DLD1 (cell line): ENCODE data around the gene LSM8.
"Not testable (repeated sequence)": the region's sequence is repeated elsewhere in the genome, so short reads cannot be mapped to it uniquely, and the experiment has no call there.

Experiments
- in situ Hi-C: cut with HindIII; loops from 2 replicates; pipeline ENCODE4 v1.10.0; 2017; ENCODE audit warnings: low sequenced_read_pairs

LSM8 gene

GRCh38 chr7:118183786-118184564 is at the start of gene LSM8:
Gene LSM8 (plus strand): TSS chr7:118184164. CDS start chr7:118184224, 60 bp downstream.
- in situ Hi-C loops: no loop called here

GRCh38 chr7:118134420-118134819 is 49.5 kb upstream of the LSM8 start:
- in situ Hi-C loops: not testable (repeated sequence)

GRCh38 chr7:118140468-118140867 is 43.5 kb upstream of the LSM8 start:
- in situ Hi-C loops: no loop called here

- in situ Hi-C loops: no loop called here
Observed at GRCh38 chr7:118142012-118142411, 42.0 kb upstream of the LSM8 start.

GRCh38 chr7:118148930-118149329 is 35.0 kb upstream of the LSM8 start:
- in situ Hi-C loops: no loop called here

- in situ Hi-C loops: no loop called here
Observed at GRCh38 chr7:118149394-118149793, 34.6 kb upstream of the LSM8 start.

GRCh38 chr7:118151671-118152070 is 32.3 kb upstream of the LSM8 start:
- in situ Hi-C loops: no loop called here

GRCh38 chr7:118152149-118152548 is 31.8 kb upstream of the LSM8 start:
- in situ Hi-C loops: no loop called here

- in situ Hi-C loops: no loop called here
Observed at GRCh38 chr7:118152654-118153053, 31.3 kb upstream of the LSM8 start.

- in situ Hi-C loops: no loop called here
Observed at GRCh38 chr7:118153551-118154177, 30.3 kb upstream of the LSM8 start.

GRCh38 chr7:118158766-118159165 is 25.2 kb upstream of the LSM8 start:
- in situ Hi-C loops: no loop called here

- in situ Hi-C loops: no loop called here
Observed at GRCh38 chr7:118169146-118169545, 14.8 kb upstream of the LSM8 start.

- in situ Hi-C loops: no loop called here
Observed at GRCh38 chr7:118175740-118176139, 8.2 kb upstream of the LSM8 start.

GRCh38 chr7:118179191-118179590 is 4.8 kb upstream of the LSM8 start:
- in situ Hi-C loops: no loop called here

GRCh38 chr7:118182593-118183427 is 1.2 kb upstream of the LSM8 start:
- in situ Hi-C loops: no loop called here

- in situ Hi-C loops: no loop called here
Observed at GRCh38 chr7:118183428-118183785, 557 bp upstream of the LSM8 start.

- in situ Hi-C loops: no loop called here
Observed at GRCh38 chr7:118184565-118184940, 589 bp downstream of the LSM8 start.

- in situ Hi-C loops: no loop called here
Observed at GRCh38 chr7:118185163-118185860, 1.3 kb downstream of the LSM8 start.

GRCh38 chr7:118186501-118186900 is 2.5 kb downstream of the LSM8 start:
- in situ Hi-C loops: no loop called here

GRCh38 chr7:118194571-118194970 is 10.6 kb downstream of the LSM8 start:
- in situ Hi-C loops: no loop called here

GRCh38 chr7:118195837-118196474 is 12.0 kb downstream of the LSM8 start:
- in situ Hi-C loops: no loop called here
